ENCODE measurements around the gene ZNF398.

ZNF398 gene

DNA sequence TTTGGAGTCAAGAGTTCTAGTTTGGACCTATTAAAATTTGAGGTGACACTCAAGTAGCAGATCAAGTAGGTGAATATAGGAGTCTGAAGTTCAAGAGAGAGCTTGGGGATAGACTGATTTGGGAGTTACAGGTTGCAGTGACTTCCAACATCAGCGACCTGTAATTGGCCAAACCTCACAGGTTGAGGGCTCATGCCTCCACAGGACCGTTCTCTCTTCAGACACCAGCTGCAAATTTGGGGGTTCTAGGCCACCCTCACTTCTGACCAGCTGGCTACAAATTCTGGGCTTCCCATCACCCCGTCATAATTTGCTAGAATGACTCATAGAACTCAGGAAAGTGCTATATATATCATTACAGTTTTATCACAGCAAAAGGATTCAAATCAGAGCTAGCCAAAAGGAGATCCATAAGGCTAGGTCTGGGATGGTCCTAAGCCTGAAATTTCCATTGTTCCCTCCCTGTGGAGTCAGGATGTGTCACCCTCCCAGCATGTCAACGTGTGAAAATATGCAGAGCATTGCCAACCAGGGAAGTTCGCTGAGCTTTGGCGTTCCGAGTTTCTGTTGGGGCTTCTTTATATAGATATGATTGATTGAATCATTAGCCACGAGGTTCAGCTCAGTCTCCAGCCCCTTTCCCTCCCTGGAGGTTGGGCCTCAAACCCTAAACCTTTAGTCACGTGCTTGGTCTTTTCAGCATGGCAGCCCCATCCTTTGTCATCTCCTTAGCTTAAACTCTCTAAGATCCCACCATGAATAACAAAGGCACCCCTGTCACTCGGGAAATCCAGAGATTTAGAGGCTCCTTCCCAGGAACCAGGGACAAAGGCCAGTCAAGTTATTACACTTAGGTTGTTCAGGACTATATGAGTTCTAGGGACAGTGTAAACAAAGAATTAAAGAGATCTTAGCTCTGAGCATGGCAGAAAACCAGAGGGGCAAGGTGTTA lies 71.5 kb downstream of the ZNF398 start:
- TF ChIP-seq, protein P1, sequence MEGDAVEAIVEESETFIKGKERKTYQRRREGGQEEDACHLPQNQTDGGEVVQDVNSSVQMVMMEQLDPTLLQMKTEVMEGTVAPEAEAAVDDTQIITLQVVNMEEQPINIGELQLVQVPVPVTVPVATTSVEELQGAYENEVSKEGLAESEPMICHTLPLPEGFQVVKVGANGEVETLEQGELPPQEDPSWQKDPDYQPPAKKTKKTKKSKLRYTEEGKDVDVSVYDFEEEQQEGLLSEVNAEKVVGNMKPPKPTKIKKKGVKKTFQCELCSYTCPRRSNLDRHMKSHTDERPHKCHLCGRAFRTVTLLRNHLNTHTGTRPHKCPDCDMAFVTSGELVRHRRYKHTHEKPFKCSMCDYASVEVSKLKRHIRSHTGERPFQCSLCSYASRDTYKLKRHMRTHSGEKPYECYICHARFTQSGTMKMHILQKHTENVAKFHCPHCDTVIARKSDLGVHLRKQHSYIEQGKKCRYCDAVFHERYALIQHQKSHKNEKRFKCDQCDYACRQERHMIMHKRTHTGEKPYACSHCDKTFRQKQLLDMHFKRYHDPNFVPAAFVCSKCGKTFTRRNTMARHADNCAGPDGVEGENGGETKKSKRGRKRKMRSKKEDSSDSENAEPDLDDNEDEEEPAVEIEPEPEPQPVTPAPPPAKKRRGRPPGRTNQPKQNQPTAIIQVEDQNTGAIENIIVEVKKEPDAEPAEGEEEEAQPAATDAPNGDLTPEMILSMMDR (IDR thresholded peaks at IDR 0.05; ENCODE audit: control insufficient read depth, extremely low read depth, insufficient read depth), result no peak
- no peak overlapping the region for H3K4me3 ChIP-seq (ENCODE audit: low read depth, low read length)
- DNase-seq (ENCODE audit: low read depth), result no peak

DNA sequence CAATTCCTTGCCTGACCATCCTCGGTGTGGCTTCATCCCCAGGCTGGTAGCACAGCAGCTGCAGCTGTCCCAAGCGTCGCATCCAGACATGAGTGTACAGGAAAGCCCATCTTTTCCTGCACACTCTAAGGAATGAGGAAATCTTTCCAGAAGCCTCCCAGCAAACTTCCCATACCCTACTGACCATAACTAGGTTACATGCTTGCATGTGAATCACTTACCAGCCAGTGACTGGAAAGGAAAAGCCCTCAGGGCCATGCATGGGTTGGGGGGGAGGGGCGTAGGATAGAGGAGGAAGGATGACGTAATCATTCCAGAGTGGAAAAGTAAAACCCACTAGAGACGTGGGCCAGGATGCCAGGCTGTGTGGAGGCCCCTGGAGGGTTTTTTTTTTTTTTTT lies 73.3 kb downstream of the ZNF398 start:
- TF ChIP-seq, protein P1 (IDR thresholded peaks at IDR 0.05; ENCODE audit: control insufficient read depth, extremely low read depth, insufficient read depth), result no peak
- no peak for DNase-seq (ENCODE audit: low read depth)
- H3K4me3 ChIP-seq (ENCODE audit: low read depth, low read length), result no peak overlapping the region

DNA sequence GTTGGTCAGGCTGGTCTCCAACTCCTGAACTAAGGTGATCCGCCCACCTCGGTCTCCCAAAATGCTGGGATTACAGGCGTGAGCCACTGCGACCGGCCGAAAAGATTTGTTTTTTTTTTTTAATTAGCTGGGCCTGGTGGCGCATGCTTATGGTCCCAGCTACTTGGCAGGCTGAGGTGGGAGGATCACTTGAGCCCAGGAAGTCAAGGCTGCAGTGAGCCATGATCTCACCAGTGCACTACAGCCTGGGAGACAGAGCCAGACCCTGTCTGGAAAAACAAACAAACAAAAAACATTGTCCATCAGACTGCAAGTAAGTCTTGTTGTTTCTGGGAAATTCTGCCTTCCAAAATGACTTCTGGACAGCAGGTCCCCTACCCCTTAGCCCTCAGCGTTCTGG lies 75.9 kb downstream of the ZNF398 start:
- no peak overlapping the region for H3K4me3 ChIP-seq (ENCODE audit: low read depth, low read length)
- TF ChIP-seq, protein P1 (IDR thresholded peaks at IDR 0.05; ENCODE audit: control insufficient read depth, extremely low read depth, insufficient read depth), result no peak
- no peak for DNase-seq (ENCODE audit: low read depth)

DNA sequence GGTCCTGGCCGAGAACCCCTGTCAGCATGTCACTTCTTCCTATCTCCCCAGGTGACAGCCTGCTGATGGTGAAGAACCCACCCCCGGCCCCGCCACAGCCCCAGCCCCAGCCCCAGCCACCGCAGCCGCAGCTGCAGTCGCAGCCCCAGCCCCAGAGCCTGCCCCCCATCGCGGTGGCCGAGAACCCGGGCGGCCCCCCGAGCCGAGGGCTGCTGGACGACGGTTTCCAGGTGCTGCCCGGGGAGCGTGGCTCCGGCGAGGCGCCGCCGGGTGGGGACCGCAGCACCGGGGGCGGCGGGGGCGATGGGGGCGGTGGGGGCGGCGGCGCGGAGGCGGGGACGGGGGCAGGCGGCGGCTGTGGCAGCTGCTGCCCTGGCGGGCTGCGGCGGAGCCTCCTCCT lies 76.5 kb downstream of the ZNF398 start:
- no peak overlapping the region for H3K4me3 ChIP-seq (ENCODE audit: low read depth, low read length)
- no peak for DNase-seq (ENCODE audit: low read depth)
- TF ChIP-seq, protein P1 (IDR thresholded peaks at IDR 0.05; ENCODE audit: control insufficient read depth, extremely low read depth, insufficient read depth), result no peak

DNA sequence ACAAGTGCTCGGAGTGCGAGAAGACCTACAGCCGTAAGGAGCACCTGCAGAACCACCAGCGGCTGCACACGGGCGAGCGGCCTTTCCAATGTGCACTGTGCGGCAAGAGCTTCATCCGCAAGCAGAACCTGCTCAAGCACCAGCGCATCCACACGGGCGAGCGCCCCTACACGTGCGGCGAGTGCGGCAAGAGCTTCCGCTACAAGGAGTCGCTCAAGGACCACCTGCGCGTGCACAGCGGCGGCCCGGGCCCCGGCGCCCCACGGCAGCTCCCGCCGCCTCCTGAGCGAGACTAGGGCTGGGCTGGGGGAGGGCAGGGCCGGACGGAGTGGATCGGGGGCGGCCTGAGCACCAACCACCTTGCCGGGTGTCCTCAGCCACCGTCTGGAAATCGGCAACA lies 77.1 kb downstream of the ZNF398 start:
- TF ChIP-seq, protein P1 (IDR thresholded peaks at IDR 0.05; ENCODE audit: control insufficient read depth, extremely low read depth, insufficient read depth), result no peak
- H3K4me3 ChIP-seq (ENCODE audit: low read depth, low read length), result no peak overlapping the region
- no peak for DNase-seq (ENCODE audit: low read depth)

DNA sequence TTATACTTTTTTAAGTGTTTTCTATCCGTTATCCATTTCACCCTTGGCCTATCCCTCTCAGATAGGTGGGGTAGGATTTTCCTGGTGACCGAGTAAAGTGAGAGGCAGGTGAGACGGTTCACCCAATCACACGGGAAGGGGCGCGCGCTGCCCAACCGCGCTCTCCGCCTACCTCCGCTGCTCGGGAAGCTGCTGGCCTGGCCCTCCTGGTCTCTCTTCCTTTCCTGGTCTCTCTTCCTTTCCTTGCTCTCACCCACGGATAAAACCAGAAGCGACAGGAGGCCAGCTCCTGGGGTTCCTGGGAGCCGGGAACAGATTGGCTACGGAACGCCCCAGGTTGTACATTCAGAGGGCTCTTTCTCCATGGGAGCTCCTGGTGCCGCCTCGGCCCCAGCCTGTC lies 77.9 kb downstream of the ZNF398 start:
- no peak for DNase-seq (ENCODE audit: low read depth)
- TF ChIP-seq, protein P1 (IDR thresholded peaks at IDR 0.05; ENCODE audit: control insufficient read depth, extremely low read depth, insufficient read depth), result no peak
- no peak overlapping the region for H3K4me3 ChIP-seq (ENCODE audit: low read depth, low read length)
